Stimulated activated CD8-positive, alpha-beta memory T cell treated with anti-CD3 and anti-CD28 coated beads, Interleukin-4, amount 100 ng/mL, for 24 hours (primary cell): ENCODE data around the gene DCTN5.
"Not testable (repeated sequence)": the region's sequence is repeated elsewhere in the genome, so short reads cannot be mapped to it uniquely, and the experiment has no call there.

Experiments
- DNase-seq: peaks from one replicate; pipeline ENCODE4 v3.0.0-alpha.2; 2020; ENCODE audit warnings: low read depth

The DCTN5 gene

DNA sequence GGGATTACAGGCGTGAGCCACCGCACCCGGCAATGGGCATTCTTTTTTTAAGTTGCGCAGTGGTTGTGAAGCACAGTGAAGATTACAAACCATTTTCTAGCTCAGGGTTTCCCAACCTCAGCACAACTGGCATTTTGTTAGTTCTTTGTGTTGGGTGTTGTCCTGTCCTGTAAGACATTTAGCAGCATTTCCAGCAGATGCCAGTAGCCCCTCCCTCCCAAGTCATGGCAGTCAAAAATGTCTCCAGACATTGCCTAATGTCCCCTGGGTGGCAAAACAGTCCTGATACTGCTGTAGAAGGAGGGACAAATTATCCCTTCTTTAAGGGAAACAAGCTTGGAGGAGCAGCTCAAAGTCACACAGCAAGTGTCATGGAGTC lies 53.0 kb downstream of the DCTN5 start:
- no peak for DNase-seq

- DNase-seq = no peak
These were observed 53.5 kb downstream of the DCTN5 start for GRCh38 chr16:23694644-23695373.

DNA sequence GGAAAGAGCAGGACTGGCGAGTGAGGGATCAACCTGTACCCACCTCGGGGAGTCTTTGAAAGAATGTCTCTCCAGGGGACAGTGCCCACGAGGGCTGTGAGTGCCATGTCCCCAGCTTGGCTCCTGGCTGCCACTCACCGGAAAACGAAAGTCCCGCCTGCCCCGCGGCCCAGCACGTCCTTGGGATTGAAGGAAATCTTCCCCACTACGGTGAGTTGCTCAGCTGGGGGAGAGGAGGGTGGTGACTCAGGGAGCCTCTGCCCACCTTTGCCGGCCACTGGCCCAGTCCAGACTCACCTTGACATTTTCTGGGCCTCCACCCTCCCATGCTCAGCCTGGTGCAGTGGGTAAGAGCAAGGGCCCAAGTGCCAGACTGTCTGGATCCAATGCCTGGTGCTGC lies 54.5 kb downstream of the DCTN5 start:
- DNase-seq = no peak

GRCh38 chr16:23699100-23699499 lies 57.8 kb downstream of the DCTN5 start:
- no peak for DNase-seq

GRCh38 chr16:23700093-23700492 lies 58.8 kb downstream of the DCTN5 start:
- DNase-seq = no peak

DNA sequence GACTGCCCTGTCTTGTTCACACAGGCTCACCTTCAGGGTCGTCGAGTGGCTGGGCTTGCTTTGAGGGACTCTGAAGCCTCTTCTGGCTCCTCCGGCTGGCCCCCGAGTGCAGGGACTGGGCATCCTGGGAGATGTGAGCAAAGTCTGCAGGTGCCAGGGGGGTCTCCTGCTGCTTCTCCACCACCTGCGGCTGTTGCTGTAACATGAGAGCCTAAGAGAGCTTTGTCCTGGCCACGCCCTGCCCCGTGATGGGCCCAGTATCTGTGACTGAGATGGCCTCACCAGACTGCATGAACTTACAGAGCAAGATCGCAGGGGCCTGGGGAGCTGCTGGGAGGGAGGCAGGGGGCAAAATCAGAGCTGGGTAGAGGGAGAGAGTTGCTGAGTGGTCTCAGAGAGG lies 59.2 kb downstream of the DCTN5 start:
- DNase-seq = no peak

DNA sequence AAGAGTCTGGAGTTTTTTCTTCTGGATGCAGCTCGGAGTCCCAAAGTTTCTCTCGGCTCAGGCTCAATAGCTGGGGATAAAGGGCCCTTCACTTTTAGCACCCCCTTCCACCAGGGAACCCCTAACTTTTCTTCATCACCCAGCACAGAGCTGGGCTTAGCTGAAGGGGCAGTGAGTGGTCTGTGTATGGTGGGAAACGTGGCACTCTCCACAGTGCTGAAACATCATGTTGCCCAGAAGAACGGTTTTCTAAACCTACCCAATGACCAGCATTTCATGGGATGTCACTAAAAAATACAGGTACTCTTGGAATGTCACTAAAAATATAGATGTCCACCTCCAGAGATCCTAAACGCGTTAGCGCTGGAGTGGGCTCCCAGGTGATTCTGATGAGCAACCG lies 59.8 kb downstream of the DCTN5 start:
- no peak for DNase-seq

- no peak for DNase-seq
These were observed 61.7 kb downstream of the DCTN5 start for GRCh38 chr16:23702951-23703350.

DNA sequence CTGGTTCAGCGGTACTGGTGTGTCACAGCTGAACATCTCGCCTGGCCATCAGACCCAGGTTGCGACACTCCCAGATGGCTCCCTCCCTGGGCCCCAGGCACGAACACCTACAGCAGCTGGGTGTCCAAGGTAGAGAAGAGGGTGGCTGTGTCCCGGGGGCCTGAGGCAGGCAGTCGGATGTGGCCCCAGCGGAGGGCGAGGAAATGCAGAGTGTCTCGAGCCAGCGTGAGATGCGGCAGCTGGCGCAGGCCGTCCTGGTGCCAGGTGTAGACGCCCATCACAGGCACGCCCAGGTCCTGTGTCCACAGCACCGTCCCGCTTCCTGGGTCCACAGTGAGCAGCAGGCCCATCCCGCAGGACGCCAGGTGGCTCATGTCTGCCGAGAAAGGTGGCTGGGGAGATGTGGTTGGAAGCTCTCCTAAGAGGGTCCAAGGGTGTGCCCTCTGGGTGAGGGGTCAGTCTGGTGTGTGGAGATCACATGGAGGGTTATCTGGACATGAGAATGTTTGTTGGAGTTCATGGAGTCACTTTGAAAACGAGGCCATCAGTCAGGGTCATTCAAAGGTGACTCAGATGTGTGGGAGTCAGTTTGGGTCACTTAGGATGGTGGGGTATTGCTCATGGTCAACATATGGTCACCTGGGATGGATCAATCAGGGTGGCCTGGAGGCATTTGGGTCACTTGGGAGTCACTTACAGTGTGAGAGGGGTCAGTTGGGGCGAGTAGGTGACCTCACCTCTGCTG lies 63.7 kb downstream of the DCTN5 start:
- DNase-seq = no peak

DNA sequence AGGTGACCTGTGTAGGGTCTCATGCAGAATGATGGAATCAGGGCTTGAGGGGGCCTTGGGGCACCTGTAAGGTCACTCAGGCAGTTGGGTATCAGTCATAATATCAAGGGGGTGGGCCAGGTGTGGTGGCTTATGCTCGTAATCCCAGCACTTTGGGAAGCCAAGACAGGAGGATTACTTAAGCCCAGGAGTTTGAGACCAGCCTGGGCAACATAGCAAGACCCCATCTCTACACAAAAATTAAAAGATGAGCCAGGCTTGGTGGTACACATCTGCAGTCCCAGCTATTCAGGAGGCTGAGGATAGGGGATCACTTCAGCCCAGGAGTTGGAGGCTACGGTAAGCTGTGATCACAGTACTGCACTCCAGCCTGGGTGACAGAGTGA lies 64.2 kb downstream of the DCTN5 start:
- no peak for DNase-seq

GRCh38 chr16:23706439-23706838 lies 65.2 kb downstream of the DCTN5 start:
- DNase-seq = no peak

- DNase-seq = no peak
These were observed 68.3 kb downstream of the DCTN5 start for GRCh38 chr16:23709536-23709935.

- DNase-seq = no peak
These were observed 68.7 kb downstream of the DCTN5 start for GRCh38 chr16:23710008-23710407.

DNA sequence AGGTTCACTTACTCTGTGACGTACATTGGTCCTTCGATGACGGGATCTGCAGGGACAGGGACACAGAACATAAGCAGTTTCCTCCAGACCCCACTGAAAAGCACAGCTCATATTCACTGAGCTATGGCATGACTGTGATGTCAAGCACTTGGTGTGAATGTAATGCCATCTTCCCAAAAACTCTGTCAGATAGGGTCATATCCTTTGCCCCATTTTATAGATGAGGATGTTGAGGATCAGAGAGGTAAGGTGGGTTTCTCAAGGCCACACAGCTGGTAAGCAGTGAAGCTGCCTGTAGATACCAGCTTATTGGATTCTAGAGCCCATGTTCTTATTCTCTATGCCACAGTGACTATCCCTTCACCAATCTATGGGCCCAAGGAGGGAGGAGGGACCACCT lies 69.2 kb downstream of the DCTN5 start:
- no peak for DNase-seq

DNA sequence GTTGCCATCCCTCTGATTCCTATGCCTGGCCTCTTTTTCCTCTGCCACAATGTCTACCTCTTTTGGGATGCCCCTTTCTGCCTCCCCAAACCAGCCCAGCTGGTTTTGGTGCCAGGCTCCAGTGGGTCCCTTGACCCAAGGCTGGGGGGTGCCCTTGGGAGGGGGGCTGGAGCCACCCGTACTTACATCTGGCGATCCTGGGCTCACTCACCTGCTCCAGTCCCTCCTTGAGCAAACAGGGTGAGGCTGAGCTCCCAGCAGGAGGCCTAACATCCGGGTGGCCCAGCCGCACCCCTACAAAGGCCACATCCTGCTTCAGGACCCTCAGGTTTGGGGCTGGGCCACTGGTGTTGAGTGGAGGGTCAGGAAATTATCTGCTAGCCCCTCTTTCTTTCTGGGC lies 70.5 kb downstream of the DCTN5 start:
- no peak for DNase-seq

DNA sequence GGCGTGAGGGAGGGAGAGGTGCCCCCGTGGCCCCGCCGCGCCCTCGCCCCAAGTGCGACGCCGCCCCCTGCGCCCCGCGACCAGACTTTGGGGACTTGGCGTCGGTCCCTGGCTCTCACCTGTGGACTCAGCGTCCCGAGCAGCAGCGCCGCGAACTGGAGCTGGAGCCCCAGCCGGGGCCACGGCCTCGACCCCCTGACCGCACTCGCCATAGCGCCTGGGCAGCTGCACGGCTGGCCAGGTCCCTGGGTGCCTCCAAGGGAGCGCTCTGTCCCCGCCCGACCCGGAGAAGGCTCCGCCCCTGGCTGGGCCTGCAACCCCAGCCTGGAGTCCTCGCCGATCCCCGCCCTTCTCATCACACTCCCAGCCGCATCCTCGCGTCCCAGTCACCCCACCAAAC lies 71.7 kb downstream of the DCTN5 start, which contains the start of gene ERN2:
Gene ERN2 (minus strand): TSS at position 247 of the 400 bp plus-strand sequence. CDS start 35 bp downstream, at position 212.
- no peak for DNase-seq

DNA sequence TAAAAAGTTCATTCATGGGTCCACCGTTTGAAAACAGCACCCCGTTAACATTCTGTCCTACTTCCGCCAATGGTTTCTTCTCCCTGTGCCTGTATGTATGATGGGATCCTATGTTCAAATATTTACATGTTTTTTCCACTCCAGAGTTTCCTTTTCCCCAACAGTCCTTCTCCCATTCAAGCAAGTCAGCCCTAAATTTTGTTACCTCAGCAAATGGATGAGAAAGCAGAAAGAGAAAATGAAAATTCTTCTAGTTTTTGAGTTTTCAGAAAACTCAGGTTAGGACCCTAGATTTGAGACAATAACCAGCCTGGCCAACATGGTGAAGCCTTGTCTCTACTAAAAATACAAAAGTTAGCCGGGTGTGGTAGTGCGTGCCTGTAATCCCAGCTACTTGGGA lies 75.2 kb downstream of the DCTN5 start:
- no peak for DNase-seq

GRCh38 chr16:23722613-23723240 lies 81.5 kb downstream of the DCTN5 start:
- DNase-seq = not testable (repeated sequence)

DNA sequence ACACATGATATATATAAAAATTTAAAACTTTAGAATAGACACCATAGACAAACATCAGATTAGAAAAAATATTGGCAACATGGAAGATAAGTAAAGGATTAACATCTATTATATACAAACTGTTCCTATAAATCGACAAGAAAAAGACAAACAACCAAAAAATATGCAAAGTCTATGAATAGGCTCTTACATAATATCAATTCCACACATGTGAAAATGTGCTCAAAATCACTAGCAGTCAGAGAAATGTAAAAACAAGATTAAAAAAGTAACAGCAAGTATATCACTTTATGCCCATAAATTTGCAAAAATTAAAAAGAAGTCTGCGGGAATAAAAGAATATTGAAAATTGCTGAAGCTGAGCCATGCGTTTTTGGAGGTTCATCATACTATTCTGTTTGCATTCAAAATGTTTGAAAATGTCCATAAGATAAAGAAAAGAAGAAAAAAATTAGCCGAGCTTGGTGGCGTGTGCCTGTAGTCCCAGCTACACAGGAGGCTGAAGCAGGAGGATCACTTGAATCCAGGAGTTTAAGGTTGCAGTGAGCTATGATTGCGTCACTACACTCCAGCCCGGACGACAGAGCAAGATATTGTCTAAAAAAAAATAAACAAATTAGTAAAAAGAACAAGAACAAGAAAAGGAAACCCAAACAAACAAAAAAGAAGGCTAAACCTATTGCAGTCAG lies 83.0 kb downstream of the DCTN5 start:
- DNase-seq = no peak

DNA sequence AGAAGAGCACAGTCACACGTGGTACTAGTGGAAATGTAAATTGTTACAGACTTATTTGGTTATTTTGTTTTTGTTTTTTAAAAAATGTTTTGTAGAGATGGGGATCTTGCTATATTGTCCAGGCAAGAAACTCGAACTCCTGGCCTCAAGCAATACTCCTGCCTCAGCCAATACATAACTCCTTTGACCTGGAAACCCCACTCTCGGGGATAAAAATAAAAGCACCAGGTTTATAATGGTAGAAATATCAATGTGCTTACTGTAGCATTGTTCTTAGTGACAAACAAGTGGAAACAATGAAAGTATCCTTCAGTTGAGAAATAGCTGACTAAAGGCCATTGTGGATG lies 83.5 kb downstream of the DCTN5 start:
- no peak for DNase-seq

DNA sequence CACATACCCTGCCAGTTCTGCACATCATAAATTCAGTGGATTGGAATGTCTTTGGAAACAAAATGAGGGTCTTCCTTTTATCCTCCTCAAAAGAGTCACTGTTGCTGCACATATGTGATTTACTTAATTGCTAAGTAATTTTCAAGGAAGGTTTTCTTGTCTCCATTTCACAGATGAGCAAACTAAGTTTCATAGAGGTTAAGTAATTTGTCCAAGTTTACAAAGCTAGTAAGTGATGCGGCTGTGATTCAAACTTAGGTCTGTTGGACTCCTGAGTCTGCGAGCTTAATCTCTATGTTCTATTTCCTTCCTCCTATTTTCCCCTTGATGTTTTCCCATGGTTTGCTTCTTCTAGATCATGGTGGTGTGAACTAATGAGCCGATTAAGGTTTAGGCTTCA lies 85.4 kb downstream of the DCTN5 start:
- no peak for DNase-seq
